GM23338 (cell line): ENCODE results near the gene CPAMD8.

Experiments
- EZH2phosphoT487 ChIP-seq: fragments of 200-600 bp; sonication (generic); IDR thresholded peaks from one replicate; pipeline ENCODE4 v1.8.1; 2018; ENCODE audit warnings: antibody characterized with exemption; ENCODE audit not compliant: unreplicated experiment
- POLR2AphosphoS5 ChIP-seq: IDR thresholded peaks from 2 replicates; pipeline ENCODE4 v1.6.1; 2016; ENCODE audit warnings: antibody characterized with exemption, low read depth
- ZNF114 ChIP-seq: fragments of 250-450 bp; sonication (Bioruptor Pico); IDR thresholded peaks from 2 replicates; pipeline ENCODE4 v1.5.0; 2020; ENCODE audit warnings: mild to moderate bottlenecking, moderate library complexity
- TF ChIP-seq, protein P1 (sequence below), 2 experiments: fragments of 200-600 bp in 1 of 2; sonication (generic) in 1 of 2; conservative IDR thresholded peaks; 2 replicates each; pipeline versions ENCODE4 v1.5.1 to v1.6.1; 2016 to 2017; ENCODE audit warnings: antibody characterized with exemption in 2 of 2, low read depth in 2 of 2, mild to moderate bottlenecking in 2 of 2, moderate library complexity in 1 of 2
- TF ChIP-seq, protein P2 (sequence below): IDR thresholded peaks from one replicate; pipeline ENCODE4 v1.6.1; 2018; ENCODE audit warnings: antibody characterized with exemption; ENCODE audit not compliant: unreplicated experiment

DNA sequence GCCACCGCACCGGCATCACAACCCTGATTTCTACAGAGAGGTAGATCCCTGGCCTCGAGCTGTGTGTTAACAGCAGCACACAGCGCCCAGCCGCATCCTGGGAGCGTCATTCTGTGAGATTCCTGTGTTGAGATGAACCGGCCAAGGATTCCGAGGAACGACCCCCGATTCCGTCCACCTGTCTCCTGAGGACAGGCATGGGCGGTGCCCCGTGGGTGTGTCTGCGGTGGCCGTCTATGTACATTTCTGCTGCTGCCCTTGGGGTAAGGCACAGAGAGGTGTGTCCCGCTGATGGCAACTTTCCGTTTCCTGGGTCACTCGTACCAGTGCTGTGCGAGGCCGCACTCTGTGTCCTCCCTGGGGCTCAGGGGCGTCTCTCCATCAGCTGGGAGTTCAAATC is 153.9 kb downstream of the CPAMD8 start:
- TF ChIP-seq POLR2AphosphoS5 = no peak
- TF ChIP-seq, protein P1, sequence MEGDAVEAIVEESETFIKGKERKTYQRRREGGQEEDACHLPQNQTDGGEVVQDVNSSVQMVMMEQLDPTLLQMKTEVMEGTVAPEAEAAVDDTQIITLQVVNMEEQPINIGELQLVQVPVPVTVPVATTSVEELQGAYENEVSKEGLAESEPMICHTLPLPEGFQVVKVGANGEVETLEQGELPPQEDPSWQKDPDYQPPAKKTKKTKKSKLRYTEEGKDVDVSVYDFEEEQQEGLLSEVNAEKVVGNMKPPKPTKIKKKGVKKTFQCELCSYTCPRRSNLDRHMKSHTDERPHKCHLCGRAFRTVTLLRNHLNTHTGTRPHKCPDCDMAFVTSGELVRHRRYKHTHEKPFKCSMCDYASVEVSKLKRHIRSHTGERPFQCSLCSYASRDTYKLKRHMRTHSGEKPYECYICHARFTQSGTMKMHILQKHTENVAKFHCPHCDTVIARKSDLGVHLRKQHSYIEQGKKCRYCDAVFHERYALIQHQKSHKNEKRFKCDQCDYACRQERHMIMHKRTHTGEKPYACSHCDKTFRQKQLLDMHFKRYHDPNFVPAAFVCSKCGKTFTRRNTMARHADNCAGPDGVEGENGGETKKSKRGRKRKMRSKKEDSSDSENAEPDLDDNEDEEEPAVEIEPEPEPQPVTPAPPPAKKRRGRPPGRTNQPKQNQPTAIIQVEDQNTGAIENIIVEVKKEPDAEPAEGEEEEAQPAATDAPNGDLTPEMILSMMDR (conservative IDR thresholded peaks at IDR 0.05; ENCODE audit: low read depth in 2 of 2) = no peak
- TF ChIP-seq ZNF114 (CRISPR knock-in tag) = no peak
- TF ChIP-seq, protein P2, sequence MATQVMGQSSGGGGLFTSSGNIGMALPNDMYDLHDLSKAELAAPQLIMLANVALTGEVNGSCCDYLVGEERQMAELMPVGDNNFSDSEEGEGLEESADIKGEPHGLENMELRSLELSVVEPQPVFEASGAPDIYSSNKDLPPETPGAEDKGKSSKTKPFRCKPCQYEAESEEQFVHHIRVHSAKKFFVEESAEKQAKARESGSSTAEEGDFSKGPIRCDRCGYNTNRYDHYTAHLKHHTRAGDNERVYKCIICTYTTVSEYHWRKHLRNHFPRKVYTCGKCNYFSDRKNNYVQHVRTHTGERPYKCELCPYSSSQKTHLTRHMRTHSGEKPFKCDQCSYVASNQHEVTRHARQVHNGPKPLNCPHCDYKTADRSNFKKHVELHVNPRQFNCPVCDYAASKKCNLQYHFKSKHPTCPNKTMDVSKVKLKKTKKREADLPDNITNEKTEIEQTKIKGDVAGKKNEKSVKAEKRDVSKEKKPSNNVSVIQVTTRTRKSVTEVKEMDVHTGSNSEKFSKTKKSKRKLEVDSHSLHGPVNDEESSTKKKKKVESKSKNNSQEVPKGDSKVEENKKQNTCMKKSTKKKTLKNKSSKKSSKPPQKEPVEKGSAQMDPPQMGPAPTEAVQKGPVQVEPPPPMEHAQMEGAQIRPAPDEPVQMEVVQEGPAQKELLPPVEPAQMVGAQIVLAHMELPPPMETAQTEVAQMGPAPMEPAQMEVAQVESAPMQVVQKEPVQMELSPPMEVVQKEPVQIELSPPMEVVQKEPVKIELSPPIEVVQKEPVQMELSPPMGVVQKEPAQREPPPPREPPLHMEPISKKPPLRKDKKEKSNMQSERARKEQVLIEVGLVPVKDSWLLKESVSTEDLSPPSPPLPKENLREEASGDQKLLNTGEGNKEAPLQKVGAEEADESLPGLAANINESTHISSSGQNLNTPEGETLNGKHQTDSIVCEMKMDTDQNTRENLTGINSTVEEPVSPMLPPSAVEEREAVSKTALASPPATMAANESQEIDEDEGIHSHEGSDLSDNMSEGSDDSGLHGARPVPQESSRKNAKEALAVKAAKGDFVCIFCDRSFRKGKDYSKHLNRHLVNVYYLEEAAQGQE = no peak
- no peak for TF ChIP-seq EZH2phosphoT487
